Smooth muscle cell (in vitro differentiated cells): Measurements from ENCODE around the gene TMEM51. TPM values are rescaled to one million over a fixed set of nuclear protein-coding genes. Genes with fewer than 3 reads are reported as not detected.

Experiments used
- DNase-seq: peaks from one replicate; lab custom pipeline; 2025; ENCODE audit not compliant: unreplicated experiment; lab: John Stamatoyannopoulos, UW
- H2AFZ ChIP-seq: fragments of 200-600 bp; sonication (generic); 2 replicates; pipeline ENCODE4 v1.6.0; 2016; ENCODE audit warnings: antibody characterized with exemption, low read depth, mild to moderate bottlenecking
- H3F3A ChIP-seq: fragments of 200-600 bp; sonication (generic); 2 replicates; pipeline ENCODE4 v1.6.0; 2017; ENCODE audit warnings: antibody characterized with exemption, low read depth
- H3K27ac ChIP-seq: fragments of 200-600 bp; sonication (generic); 2 replicates; pipeline ENCODE4 v1.5.1; 2016; ENCODE audit warnings: low read depth, mild to moderate bottlenecking
- H3K27me3 ChIP-seq: fragments of 200-600 bp; sonication (generic); 2 replicates; pipeline ENCODE4 v1.6.1; 2016; ENCODE audit warnings: low read depth, mild to moderate bottlenecking
- H3K36me3 ChIP-seq: fragments of 200-600 bp; sonication (generic); 2 replicates; pipeline ENCODE4 v1.5.1; 2016; ENCODE audit warnings: low read depth
- H3K4me1 ChIP-seq: fragments of 200-600 bp; sonication (generic); 2 replicates; pipeline ENCODE4 v1.5.1; 2016; ENCODE audit warnings: low read depth
- H3K4me2 ChIP-seq: fragments of 200-600 bp; sonication (generic); 2 replicates; pipeline ENCODE4 v1.6.0; 2016; ENCODE audit warnings: mild to moderate bottlenecking
- H3K4me3 ChIP-seq: fragments of 200-600 bp; sonication (generic); 2 replicates; pipeline ENCODE4 v1.5.1; 2016; ENCODE audit warnings: mild to moderate bottlenecking
- H3K79me2 ChIP-seq: fragments of 200-600 bp; sonication (generic); 2 replicates; pipeline ENCODE4 v1.6.0; 2016; ENCODE audit warnings: low read depth, mild to moderate bottlenecking
- H3K9ac ChIP-seq: fragments of 200-600 bp; sonication (generic); 2 replicates; pipeline ENCODE4 v1.6.0; 2016; ENCODE audit warnings: low read depth
- H3K9me3 ChIP-seq: fragments of 200-600 bp; sonication (generic); replicated peaks from 2 replicates; pipeline ENCODE4 v1.5.1; 2016; ENCODE audit warnings: low read depth
- H4K20me1 ChIP-seq: fragments of 200-600 bp; sonication (generic); 2 replicates; pipeline ENCODE4 v1.6.0; 2016; ENCODE audit warnings: low read depth
- CTCF ChIP-seq: fragments of 200-600 bp; sonication (generic); IDR thresholded peaks from 2 replicates; pipeline ENCODE4 v1.5.1; 2017; ENCODE audit warnings: borderline replicate concordance, mild to moderate bottlenecking, antibody characterized with exemption; ENCODE audit not compliant: insufficient read depth, poor library complexity, severe bottlenecking
- WGBS: methylation state at CpG from one replicate; pipeline ENCODE4 v1.1.7; 2016; ENCODE audit warnings: low lambda C conversion rate; 5-methylcytosine and 5-hydroxymethylcytosine counted together
- polyA plus RNA-seq: library from polyadenylated mRNA; unstranded; fragments of >200 nt; fragmentation: Nextera tagmentation; extraction: Ambion mirVana; gene quantifications from 2 replicates; pipeline ENCODE4 v1.2.1, GENCODE V29; 2016
- total RNA-seq: library from RNA; depleted of rRNA; stranded (reverse); fragments of >200 nt; gene quantifications from 2 replicates; pipeline ENCODE4 v1.2.3, GENCODE V29; 2014

TMEM51 gene
- total and polyA plus RNA-seq, 2 experiments from 2014 or later, result 9.8 to 10.4 TPM

GRCh38 chr1:15152318-15153183, 996 bp upstream of the TMEM51 start:
- Histone ChIP-seq H3F3A (peaks cover 24% of the 10 kb centered on the region), H3K27me3 (no peaks in the 10 kb centered on the region), H3K9me3 (no peaks in the 10 kb centered on the region), H3K27ac (peak overlapping the region; percentile 57), H3K4me3 (peak overlapping the region; percentile 83), H3K4me2 (peak overlapping the region; percentile 95), H3K36me3 (no peaks in the 10 kb centered on the region), H3K4me1 (no peaks in the 10 kb centered on the region), H4K20me1 (peaks cover 8% of the 10 kb centered on the region), H2AFZ (peak overlapping the region; percentile 90), H3K9ac (peak overlapping the region; percentile 53), H3K79me2 (no peaks in the 10 kb centered on the region)
- TF ChIP-seq CTCF, result peak; percentile 53
- DNase-seq, result peak; percentile 63
- WGBS, result under 1% methylated on average over 60 of the region's 61 CpGs

- H3K4me2 ChIP-seq, result peak overlapping the region; percentile 95
- H3K79me2 ChIP-seq, result no peaks in the 10 kb centered on the region
- peak; percentile 49 for DNase-seq
- no peak overlapping the region for H3K27ac ChIP-seq
- TF ChIP-seq CTCF, result peak; percentile 61
- H4K20me1 ChIP-seq, result peaks cover 8% of the 10 kb centered on the region
- H3K9ac ChIP-seq, result no peak overlapping the region
- no peaks in the 10 kb centered on the region for H3K9me3 ChIP-seq
- no peaks in the 10 kb centered on the region for H3K4me1 ChIP-seq
- H3F3A ChIP-seq, result peaks cover 26% of the 10 kb centered on the region
- no peaks in the 10 kb centered on the region for H3K27me3 ChIP-seq
- peak overlapping the region; percentile 90 for H2AFZ ChIP-seq
- no peaks in the 10 kb centered on the region for H3K36me3 ChIP-seq
- WGBS, result under 1% methylated on average over 66 of the region's 74 CpGs
- H3K4me3 ChIP-seq, result peak overlapping the region; percentile 83
Observed at GRCh38 chr1:15153842-15154479, 414 bp downstream of the TMEM51 start.

- H3K79me2 ChIP-seq, result peaks cover 2% of the 10 kb centered on the region
- peak overlapping the region; percentile 95 for H3K4me2 ChIP-seq
- H3K4me3 ChIP-seq, result peak overlapping the region; percentile 83
- no peak overlapping the region for H3K27ac ChIP-seq
- TF ChIP-seq CTCF, result no peak
- H3K36me3 ChIP-seq, result no peaks in the 10 kb centered on the region
- peaks cover 8% of the 10 kb centered on the region for H4K20me1 ChIP-seq
- no peaks in the 10 kb centered on the region for H3K4me1 ChIP-seq
- peaks cover 30% of the 10 kb centered on the region for H3F3A ChIP-seq
- H3K9ac ChIP-seq, result no peak overlapping the region
- H3K9me3 ChIP-seq, result no peaks in the 10 kb centered on the region
- H2AFZ ChIP-seq, result peak overlapping the region; percentile 90
- 4% methylated on average over 34 of the region's 37 CpGs for WGBS
- no peak for DNase-seq
- no peaks in the 10 kb centered on the region for H3K27me3 ChIP-seq
Observed at GRCh38 chr1:15154480-15155036, 1.0 kb downstream of the TMEM51 start.
